ENCODE results near the gene KIAA0930.

- no peak for TF ChIP-seq NFIC (IDR thresholded peaks at IDR 0.05)
- TF ChIP-seq EP300 (IDR thresholded peaks at IDR 0.05; ENCODE audit: borderline replicate concordance): no peak
- TF ChIP-seq TAF1 (IDR thresholded peaks at IDR 0.05; ENCODE audit: low read depth): no peak
Measured at GRCh38 chr22:45211848-45212247, 28.8 kb downstream of the KIAA0930 start.
